ENCODE measurements around the gene RAB35.

DNA sequence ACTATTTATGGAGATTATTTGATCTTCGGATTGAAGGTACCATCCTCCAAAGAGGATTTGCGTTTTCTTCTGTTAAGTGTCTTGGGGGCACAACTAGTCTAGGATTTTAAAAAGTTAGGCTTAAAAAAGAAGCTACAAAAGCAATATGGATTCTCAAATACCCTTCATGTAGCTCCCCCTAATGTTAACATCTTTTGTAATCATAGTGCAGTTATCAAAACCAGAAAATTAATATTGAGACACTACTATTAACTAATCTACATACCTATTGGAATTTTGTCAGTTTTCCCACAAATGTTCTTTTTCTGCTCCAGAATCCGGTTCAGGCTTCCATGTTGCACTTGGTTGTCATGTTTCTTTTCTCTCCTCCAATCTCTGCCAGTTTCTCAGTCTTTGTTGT, 65.0 kb downstream of the RAB35 start:
- TF ChIP-seq, protein P1, sequence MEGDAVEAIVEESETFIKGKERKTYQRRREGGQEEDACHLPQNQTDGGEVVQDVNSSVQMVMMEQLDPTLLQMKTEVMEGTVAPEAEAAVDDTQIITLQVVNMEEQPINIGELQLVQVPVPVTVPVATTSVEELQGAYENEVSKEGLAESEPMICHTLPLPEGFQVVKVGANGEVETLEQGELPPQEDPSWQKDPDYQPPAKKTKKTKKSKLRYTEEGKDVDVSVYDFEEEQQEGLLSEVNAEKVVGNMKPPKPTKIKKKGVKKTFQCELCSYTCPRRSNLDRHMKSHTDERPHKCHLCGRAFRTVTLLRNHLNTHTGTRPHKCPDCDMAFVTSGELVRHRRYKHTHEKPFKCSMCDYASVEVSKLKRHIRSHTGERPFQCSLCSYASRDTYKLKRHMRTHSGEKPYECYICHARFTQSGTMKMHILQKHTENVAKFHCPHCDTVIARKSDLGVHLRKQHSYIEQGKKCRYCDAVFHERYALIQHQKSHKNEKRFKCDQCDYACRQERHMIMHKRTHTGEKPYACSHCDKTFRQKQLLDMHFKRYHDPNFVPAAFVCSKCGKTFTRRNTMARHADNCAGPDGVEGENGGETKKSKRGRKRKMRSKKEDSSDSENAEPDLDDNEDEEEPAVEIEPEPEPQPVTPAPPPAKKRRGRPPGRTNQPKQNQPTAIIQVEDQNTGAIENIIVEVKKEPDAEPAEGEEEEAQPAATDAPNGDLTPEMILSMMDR (IDR thresholded peaks at IDR 0.05), result no peak
- no peak for TF ChIP-seq EP300 (IDR thresholded peaks at IDR 0.05)

Measured in ovary (tissue), 3 donors.